ENCODE results near the gene TGFBR2. TPM values are rescaled to one million over a fixed set of nuclear protein-coding genes. Genes with fewer than 3 reads are reported as not detected.

The TGFBR2 gene
- total RNA-seq, 2 donors from 2014 or later, result 6.0 to 9.6 TPM

GRCh38 chr3:30664459-30664858 is 58.1 kb downstream of the TGFBR2 start:
- Histone ChIP-seq H3K9me3 (ENCODE audit: control insufficient read depth, low read length) (no peaks in the 10 kb centered on the region), H3K9ac (ENCODE audit: extremely low read depth, low read length, poor library complexity, severe bottlenecking) (no peak overlapping the region), H3K4me1 (ENCODE audit: control insufficient read depth, insufficient read depth, low read length) (peaks cover 6% of the 10 kb centered on the region), H3K27ac (ENCODE audit: low read depth, low read length) (no peak overlapping the region), H3K36me3 (ENCODE audit: control insufficient read depth, insufficient read depth, low read length) (peaks cover 27% of the 10 kb centered on the region), H3K4me3 (ENCODE audit: low read length) (no peak overlapping the region), H3K27me3 (ENCODE audit: control insufficient read depth, insufficient read depth, low read length, poor library complexity, severe bottlenecking) (no peaks in the 10 kb centered on the region)
- peaks cover 11% of the 10 kb centered on the region for H3K36me3 Mint-ChIP-seq (ENCODE audit: low read depth)
- H3K27me3 Mint-ChIP-seq (ENCODE audit: insufficient read depth), result no peaks in the 10 kb centered on the region
- WGBS, 2 experiments (ENCODE audit: insufficient coverage in 1 of 2, insufficient read length in 1 of 2), result 95% methylated on average over 8 of the region's 8 CpGs; no CpG with 5 or more reads in 1 of the 2 experiments
- H3K27ac Mint-ChIP-seq, result no peak overlapping the region
- no peak for DNase-seq
- no peaks in the 10 kb centered on the region for H3K9me3 Mint-ChIP-seq
- no peak overlapping the region for H3K4me3 Mint-ChIP-seq
- TF ChIP-seq CTCF (conservative IDR thresholded peaks at IDR 0.05), result no peak
- H3K4me1 Mint-ChIP-seq, result peaks cover 34% of the 10 kb centered on the region

GRCh38 chr3:30664884-30665283 is 58.5 kb downstream of the TGFBR2 start:
- DNase-seq, result no peak
- Histone ChIP-seq H3K9me3 (ENCODE audit: control insufficient read depth, low read length) (no peaks in the 10 kb centered on the region), H3K9ac (ENCODE audit: extremely low read depth, low read length, poor library complexity, severe bottlenecking) (no peak overlapping the region), H3K27me3 (ENCODE audit: control insufficient read depth, insufficient read depth, low read length, poor library complexity, severe bottlenecking) (no peaks in the 10 kb centered on the region), H3K36me3 (ENCODE audit: control insufficient read depth, insufficient read depth, low read length) (peaks cover 29% of the 10 kb centered on the region), H3K4me3 (ENCODE audit: low read length) (no peak overlapping the region), H3K4me1 (ENCODE audit: control insufficient read depth, insufficient read depth, low read length) (peaks cover 6% of the 10 kb centered on the region), H3K27ac (ENCODE audit: low read depth, low read length) (no peak overlapping the region)
- H3K4me1 Mint-ChIP-seq, result peaks cover 34% of the 10 kb centered on the region
- no peaks in the 10 kb centered on the region for H3K9me3 Mint-ChIP-seq
- no peak overlapping the region for H3K27ac Mint-ChIP-seq
- peaks cover 16% of the 10 kb centered on the region for H3K36me3 Mint-ChIP-seq (ENCODE audit: low read depth)
- no peaks in the 10 kb centered on the region for H3K27me3 Mint-ChIP-seq (ENCODE audit: insufficient read depth)
- no peak overlapping the region for H3K4me3 Mint-ChIP-seq
- no peak for TF ChIP-seq CTCF (conservative IDR thresholded peaks at IDR 0.05)
- 97% methylated on average over 5 to 6 of the region's 6 CpGs for WGBS, 2 experiments (ENCODE audit: insufficient coverage in 1 of 2, insufficient read length in 1 of 2)

GRCh38 chr3:30665539-30665938 is 59.1 kb downstream of the TGFBR2 start:
- WGBS, 2 experiments (ENCODE audit: insufficient coverage in 1 of 2, insufficient read length in 1 of 2), result 93 to 100% methylated on average over 1 to 2 of the region's 2 CpGs
- Histone ChIP-seq H3K36me3 (ENCODE audit: control insufficient read depth, insufficient read depth, low read length) (peaks cover 33% of the 10 kb centered on the region), H3K27me3 (ENCODE audit: control insufficient read depth, insufficient read depth, low read length, poor library complexity, severe bottlenecking) (no peaks in the 10 kb centered on the region), H3K4me3 (ENCODE audit: low read length) (no peak overlapping the region), H3K27ac (ENCODE audit: low read depth, low read length) (no peak overlapping the region), H3K9me3 (ENCODE audit: control insufficient read depth, low read length) (no peaks in the 10 kb centered on the region), H3K9ac (ENCODE audit: extremely low read depth, low read length, poor library complexity, severe bottlenecking) (no peak overlapping the region), H3K4me1 (ENCODE audit: control insufficient read depth, insufficient read depth, low read length) (peaks cover 6% of the 10 kb centered on the region)
- Mint-ChIP-seq H3K4me3 (no peak overlapping the region), H3K27ac (no peak overlapping the region), H3K9me3 (no peaks in the 10 kb centered on the region), H3K27me3 (ENCODE audit: insufficient read depth) (no peaks in the 10 kb centered on the region), H3K4me1 (peaks cover 34% of the 10 kb centered on the region), H3K36me3 (ENCODE audit: low read depth) (peaks cover 20% of the 10 kb centered on the region)
- no peak for TF ChIP-seq CTCF (conservative IDR thresholded peaks at IDR 0.05)
- DNase-seq, result no peak

Data from endodermal cell (in vitro differentiated cells).